Type B pancreatic cell (in vitro differentiated cells): ENCODE measurements around the gene EFR3B. TPM values are rescaled to one million over a fixed set of nuclear protein-coding genes. Genes with fewer than 3 reads are reported as not detected.

ENCODE experiments used
- DNase-seq: peaks from one replicate; pipeline ENCODE4 v3.0.0; 2021; ENCODE audit warnings: mixed read lengths; ENCODE audit not compliant: unreplicated experiment; ENCODE audit errors: extremely low spot score
- H3K27ac Mint-ChIP-seq: 2 replicates; pipeline ENCODE4 v1.8.0; 2021; ENCODE audit warnings: mild to moderate bottlenecking, mixed read lengths
- H3K27me3 Mint-ChIP-seq: 2 replicates; pipeline ENCODE4 v1.8.0; 2021; ENCODE audit warnings: mixed read lengths
- H3K36me3 Mint-ChIP-seq: 2 replicates; pipeline ENCODE4 v1.8.0; 2021; ENCODE audit warnings: mixed read lengths
- H3K4me1 Mint-ChIP-seq: one replicate; pipeline ENCODE4 v1.8.0; 2021; ENCODE audit warnings: mixed read lengths; ENCODE audit not compliant: unreplicated experiment
- H3K4me3 Mint-ChIP-seq: 2 replicates; pipeline ENCODE4 v1.8.0; 2021; ENCODE audit warnings: mild to moderate bottlenecking, mixed read lengths
- H3K9me3 Mint-ChIP-seq: 2 replicates; pipeline ENCODE4 v1.8.0; 2021; ENCODE audit warnings: mixed read lengths
- CTCF ChIP-seq: fragments of 200-600 bp; sonication (generic); conservative IDR thresholded peaks from 2 replicates; pipeline ENCODE4 v1.5.0; 2021; ENCODE audit warnings: antibody characterized with exemption, mild to moderate bottlenecking
- total RNA-seq: library from RNA; stranded (reverse); gene quantifications from 2 replicates; pipeline ENCODE4 v1.2.1, GENCODE V29; 2021; ENCODE audit warnings: low replicate concordance

Gene EFR3B
- total RNA-seq, 1 donor from 2014 or later, result 12.4 TPM

- Mint-ChIP-seq H3K27me3 (peaks cover 7% of the 10 kb centered on the region), H3K9me3 (peaks cover 7% of the 10 kb centered on the region), H3K4me3 (no peak overlapping the region), H3K36me3 (no peaks in the 10 kb centered on the region), H3K4me1 (peaks cover 19% of the 10 kb centered on the region), H3K27ac (no peak overlapping the region)
- DNase-seq, result no peak
- TF ChIP-seq CTCF, result no peak
These were observed 146.0 kb downstream of the EFR3B start for GRCh38 chr2:25187729-25188350.

GRCh38 chr2:25188405-25188804 lies 146.5 kb downstream of the EFR3B start:
- peaks cover 7% of the 10 kb centered on the region for H3K9me3 Mint-ChIP-seq
- no peak overlapping the region for H3K4me3 Mint-ChIP-seq
- DNase-seq, result no peak
- TF ChIP-seq CTCF, result no peak
- no peak overlapping the region for H3K27ac Mint-ChIP-seq
- peaks cover 19% of the 10 kb centered on the region for H3K4me1 Mint-ChIP-seq
- no peaks in the 10 kb centered on the region for H3K36me3 Mint-ChIP-seq
- H3K27me3 Mint-ChIP-seq, result peaks cover 7% of the 10 kb centered on the region

GRCh38 chr2:25190536-25190935 lies 148.7 kb downstream of the EFR3B start:
- peaks cover 4% of the 10 kb centered on the region for H3K9me3 Mint-ChIP-seq
- no peaks in the 10 kb centered on the region for H3K36me3 Mint-ChIP-seq
- H3K27ac Mint-ChIP-seq, result no peak overlapping the region
- TF ChIP-seq CTCF, result no peak
- H3K4me1 Mint-ChIP-seq, result peaks cover 18% of the 10 kb centered on the region
- H3K4me3 Mint-ChIP-seq, result no peak overlapping the region
- peaks cover 4% of the 10 kb centered on the region for H3K27me3 Mint-ChIP-seq
- DNase-seq, result no peak

GRCh38 chr2:25194576-25195122 lies 152.8 kb downstream of the EFR3B start:
- Mint-ChIP-seq H3K27ac (no peak overlapping the region), H3K9me3 (peaks cover 4% of the 10 kb centered on the region), H3K36me3 (no peaks in the 10 kb centered on the region), H3K27me3 (no peaks in the 10 kb centered on the region), H3K4me1 (peaks cover 20% of the 10 kb centered on the region), H3K4me3 (no peak overlapping the region)
- DNase-seq, result no peak
- TF ChIP-seq CTCF, result no peak

- DNase-seq, result no peak
- no peak for TF ChIP-seq CTCF
- Mint-ChIP-seq H3K4me3 (no peak overlapping the region), H3K4me1 (peaks cover 13% of the 10 kb centered on the region), H3K36me3 (no peaks in the 10 kb centered on the region), H3K27ac (no peak overlapping the region), H3K27me3 (no peaks in the 10 kb centered on the region), H3K9me3 (no peaks in the 10 kb centered on the region)
These were observed 155.7 kb downstream of the EFR3B start for GRCh38 chr2:25197336-25198208.
